Testis (tissue), 2 donors: Measurements from ENCODE around the gene GPC3.

ENCODE experiments used
- CTCF ChIP-seq, 3 experiments: fragments of 450-650 bp in 2 of 3; fragments of 200-600 bp in 1 of 3; sonication (generic) in 1 of 3; IDR thresholded peaks; one replicate each; pipeline ENCODE4 v1.5.1; 2016 to 2019; ENCODE audit warnings: antibody characterized with exemption in 3 of 3, mild to moderate bottlenecking in 2 of 3, moderate library complexity in 1 of 3
- POLR2A ChIP-seq: fragments of 450-650 bp; IDR thresholded peaks from one replicate; pipeline ENCODE4 v1.6.1; 2017; ENCODE audit warnings: antibody characterized with exemption, mild to moderate bottlenecking, moderate library complexity

- TF ChIP-seq CTCF (IDR thresholded peaks at IDR 0.05) (no peak), POLR2A (no peak)
Measured at GRCh38 chrX:133796282-133796681, 189.1 kb downstream of the GPC3 start.
